Measurements from ENCODE around the gene TNNI2.

TNNI2 gene

DNA sequence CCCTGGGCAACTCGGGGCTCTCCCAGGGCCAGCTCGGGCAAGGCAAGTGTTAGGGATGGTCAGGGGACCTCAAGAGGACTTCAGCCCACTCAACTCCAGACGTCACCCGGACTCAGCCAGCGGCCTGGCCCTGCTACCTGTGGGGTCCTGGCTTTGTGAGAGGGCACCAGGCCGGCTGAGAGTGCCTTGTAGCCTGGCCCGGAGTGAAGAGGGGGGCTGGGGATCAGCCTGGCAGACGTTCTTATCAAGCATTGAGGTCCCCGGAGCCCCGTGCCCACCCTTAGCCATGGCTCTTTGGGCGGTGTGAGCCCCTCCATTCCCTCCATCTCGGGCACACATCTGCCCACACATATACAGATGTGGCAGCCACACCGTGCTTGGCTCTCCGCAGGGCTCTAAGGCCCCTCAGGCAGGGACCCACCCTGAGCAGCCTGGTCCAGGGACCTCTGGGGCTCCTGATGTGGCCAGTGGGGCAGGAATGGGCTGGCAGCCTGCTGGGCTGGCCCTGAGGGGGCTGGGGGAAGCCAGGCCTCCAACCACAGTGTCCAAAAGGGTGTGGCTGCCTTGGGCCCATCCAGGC lies 29.4 kb downstream of the TNNI2 start:
- H3K4me3 ChIP-seq (replicated peaks; ENCODE audit: low read depth, low read length) = no peak overlapping the region
- no peak for DNase-seq (ENCODE audit: extremely low read depth, low read depth)
- TF ChIP-seq, protein P1, sequence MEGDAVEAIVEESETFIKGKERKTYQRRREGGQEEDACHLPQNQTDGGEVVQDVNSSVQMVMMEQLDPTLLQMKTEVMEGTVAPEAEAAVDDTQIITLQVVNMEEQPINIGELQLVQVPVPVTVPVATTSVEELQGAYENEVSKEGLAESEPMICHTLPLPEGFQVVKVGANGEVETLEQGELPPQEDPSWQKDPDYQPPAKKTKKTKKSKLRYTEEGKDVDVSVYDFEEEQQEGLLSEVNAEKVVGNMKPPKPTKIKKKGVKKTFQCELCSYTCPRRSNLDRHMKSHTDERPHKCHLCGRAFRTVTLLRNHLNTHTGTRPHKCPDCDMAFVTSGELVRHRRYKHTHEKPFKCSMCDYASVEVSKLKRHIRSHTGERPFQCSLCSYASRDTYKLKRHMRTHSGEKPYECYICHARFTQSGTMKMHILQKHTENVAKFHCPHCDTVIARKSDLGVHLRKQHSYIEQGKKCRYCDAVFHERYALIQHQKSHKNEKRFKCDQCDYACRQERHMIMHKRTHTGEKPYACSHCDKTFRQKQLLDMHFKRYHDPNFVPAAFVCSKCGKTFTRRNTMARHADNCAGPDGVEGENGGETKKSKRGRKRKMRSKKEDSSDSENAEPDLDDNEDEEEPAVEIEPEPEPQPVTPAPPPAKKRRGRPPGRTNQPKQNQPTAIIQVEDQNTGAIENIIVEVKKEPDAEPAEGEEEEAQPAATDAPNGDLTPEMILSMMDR (IDR thresholded peaks at IDR 0.05; ENCODE audit: low read depth, low read length, missing control alignments) = no peak

DNA sequence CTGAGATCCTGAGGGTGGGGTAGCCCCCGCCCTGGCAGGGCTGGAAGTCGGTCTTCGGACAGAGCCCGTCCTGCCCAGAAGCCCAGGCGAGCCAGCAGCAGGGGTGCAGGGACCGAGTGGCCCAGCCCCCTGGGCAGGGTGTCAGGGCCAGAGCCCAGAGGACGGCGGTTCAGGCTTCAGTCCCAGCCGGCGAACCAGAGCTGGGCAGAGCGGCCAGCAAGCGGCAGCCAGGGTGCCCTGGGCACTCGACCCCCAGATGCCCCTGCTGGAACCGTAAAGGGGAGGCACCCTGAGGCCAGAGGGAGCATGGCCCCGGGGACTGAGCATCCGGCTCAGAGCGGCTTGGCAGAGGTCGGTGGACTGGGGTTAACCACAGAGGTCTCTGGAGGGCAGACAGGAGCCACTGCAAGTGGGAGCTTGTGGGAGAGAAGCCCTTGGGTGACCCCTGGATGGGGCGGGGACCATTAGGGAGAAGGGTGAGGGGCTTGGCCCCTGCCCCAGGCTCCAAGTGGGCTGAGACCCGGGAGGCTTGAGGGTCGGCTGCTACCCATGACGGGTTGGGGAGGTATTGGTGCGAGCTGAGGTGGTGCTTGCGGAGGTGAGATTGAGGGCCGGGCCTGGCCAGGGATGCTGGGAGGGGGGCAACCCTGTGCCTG lies 30.0 kb downstream of the TNNI2 start:
- DNase-seq (ENCODE audit: extremely low read depth, low read depth) = no peak
- no peak overlapping the region for H3K4me3 ChIP-seq (replicated peaks; ENCODE audit: low read depth, low read length)
- TF ChIP-seq, protein P1 (IDR thresholded peaks at IDR 0.05; ENCODE audit: low read depth, low read length, missing control alignments) = no peak

DNA sequence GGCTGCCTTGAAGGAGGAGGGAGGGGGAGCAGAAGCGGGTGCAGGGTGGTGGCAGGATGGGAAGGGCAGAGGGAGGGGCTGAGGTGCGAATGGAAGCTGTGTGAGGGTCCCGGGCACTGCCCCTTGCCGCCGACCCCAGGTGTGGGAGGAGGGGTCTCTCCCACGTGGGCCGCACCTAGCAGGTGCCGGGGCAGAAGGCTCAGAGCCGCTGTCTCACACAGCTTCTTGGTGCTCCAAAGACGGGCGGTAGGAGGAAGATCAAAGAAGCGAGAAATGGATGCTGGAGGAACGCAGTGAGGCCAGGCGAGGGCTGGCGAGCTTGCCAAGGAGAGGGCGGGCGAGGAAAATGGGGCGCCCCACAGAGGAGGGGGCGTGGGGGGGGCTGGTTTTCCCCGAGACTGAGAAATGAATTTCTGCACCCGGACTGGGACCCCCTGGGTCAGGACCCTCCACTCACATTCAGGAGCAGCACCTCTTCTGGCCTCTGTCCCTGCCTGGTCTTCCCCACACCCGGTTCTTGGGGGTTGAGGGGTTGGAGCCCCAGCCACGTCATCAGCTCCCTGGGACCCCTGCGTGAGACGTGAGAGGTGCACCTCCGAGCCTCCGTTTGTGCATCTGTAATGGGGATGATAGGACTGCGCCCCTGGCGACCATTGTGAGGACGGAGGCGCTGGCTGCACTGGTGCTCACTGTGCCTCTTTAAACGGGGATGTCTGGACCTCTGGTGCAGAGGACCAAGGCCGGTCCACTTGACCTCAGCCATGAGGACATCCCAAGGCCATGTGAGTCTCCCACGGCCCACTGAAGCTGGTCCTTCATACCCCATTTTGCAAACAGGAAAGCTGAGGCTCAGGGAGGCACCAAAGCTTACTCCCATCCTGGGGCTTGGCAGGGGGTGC lies 30.9 kb downstream of the TNNI2 start:
- TF ChIP-seq, protein P1 (IDR thresholded peaks at IDR 0.05; ENCODE audit: low read depth, low read length, missing control alignments) = no peak
- DNase-seq (ENCODE audit: extremely low read depth, low read depth) = no peak
- no peak overlapping the region for H3K4me3 ChIP-seq (replicated peaks; ENCODE audit: low read depth, low read length)

DNA sequence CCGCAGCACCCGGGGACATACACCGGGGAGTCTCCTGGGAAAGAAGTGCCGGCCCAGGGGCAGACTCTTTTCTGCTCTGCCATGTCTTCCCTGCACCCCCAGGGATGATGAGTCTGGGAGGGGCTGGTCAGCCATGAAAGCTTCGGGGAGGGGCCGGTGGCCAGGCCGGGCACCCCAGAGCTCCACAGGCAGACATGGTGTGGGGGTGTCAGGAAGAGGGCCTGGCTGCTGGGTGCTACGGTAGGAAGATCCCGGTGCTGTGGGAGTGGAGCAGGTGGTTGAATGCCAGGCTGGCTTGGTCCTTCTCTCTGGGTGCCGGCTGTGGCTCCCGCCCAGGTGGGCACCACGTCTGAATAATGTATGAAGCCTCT lies 31.5 kb downstream of the TNNI2 start:
- DNase-seq (ENCODE audit: extremely low read depth, low read depth) = no peak
- no peak overlapping the region for H3K4me3 ChIP-seq (replicated peaks; ENCODE audit: low read depth, low read length)
- TF ChIP-seq, protein P1 (IDR thresholded peaks at IDR 0.05; ENCODE audit: low read depth, low read length, missing control alignments) = no peak

DNA sequence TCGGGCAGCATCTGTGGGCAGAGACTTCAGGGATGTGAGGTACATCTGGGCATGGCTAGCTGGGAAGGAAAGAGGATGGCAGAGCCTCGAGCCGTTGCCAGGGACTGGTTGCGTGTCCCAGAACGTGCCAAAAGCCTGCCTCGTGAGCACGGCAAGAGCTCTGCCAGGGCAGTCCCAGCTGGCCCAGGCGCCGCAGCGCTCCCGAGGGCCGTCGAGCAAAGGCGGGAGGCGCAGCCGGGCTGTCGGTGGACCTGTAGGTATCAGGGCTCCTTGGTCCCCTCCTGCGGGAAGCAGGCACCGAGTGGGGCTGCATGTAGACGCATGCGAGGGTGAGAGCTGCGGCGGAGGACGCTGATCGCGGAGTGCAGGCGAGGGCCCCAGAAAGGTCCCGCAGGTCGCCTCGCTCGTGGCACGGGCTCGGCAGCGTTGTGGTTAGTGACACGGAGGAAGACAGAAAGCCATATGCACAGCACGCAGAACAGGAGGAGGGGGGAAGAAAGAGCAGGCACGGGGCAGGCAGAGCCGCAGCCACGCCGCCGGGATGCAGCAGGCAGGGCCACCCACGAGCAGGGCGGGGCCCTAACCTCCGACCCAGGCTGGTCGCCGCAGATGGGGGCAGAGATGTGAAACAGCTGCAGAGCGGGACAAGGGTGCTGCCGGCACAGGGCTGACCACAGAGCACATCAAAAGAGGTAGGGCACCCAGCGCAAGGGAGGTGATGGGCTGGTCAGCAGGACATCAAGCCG lies 32.1 kb downstream of the TNNI2 start:
- DNase-seq (ENCODE audit: extremely low read depth, low read depth) = no peak
- no peak overlapping the region for H3K4me3 ChIP-seq (replicated peaks; ENCODE audit: low read depth, low read length)

DNA sequence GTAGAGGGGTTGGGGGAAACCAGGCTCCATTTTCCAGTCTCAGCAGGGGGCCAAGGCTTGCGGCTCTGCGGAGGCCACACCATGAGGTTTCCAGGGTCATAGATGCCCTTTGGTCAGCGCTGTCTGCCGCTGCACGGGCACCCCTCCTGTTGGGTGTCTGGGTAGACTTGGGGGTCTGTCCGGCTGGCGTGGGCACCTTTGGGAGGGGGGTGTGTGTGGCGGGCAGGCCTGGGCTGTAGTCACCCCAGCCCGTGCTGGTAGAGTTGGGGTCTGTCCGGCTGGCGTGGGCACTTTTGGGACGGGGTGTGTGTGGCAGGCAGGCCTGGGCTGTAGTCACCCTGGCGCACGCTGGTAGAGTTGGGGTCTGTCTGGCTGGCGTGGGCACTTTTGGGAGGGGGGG lies 32.8 kb downstream of the TNNI2 start:
- TF ChIP-seq, protein P1 (IDR thresholded peaks at IDR 0.05; ENCODE audit: low read depth, low read length, missing control alignments) = no peak
- no peak for DNase-seq (ENCODE audit: extremely low read depth, low read depth)
- no peak overlapping the region for H3K4me3 ChIP-seq (replicated peaks; ENCODE audit: low read depth, low read length)

More for the DNA sequence above, 32.1 kb downstream of the TNNI2 start:
- TF ChIP-seq, protein P1 (IDR thresholded peaks at IDR 0.05; ENCODE audit: low read depth, low read length, missing control alignments) = no peak
